ENCODE measurements around the gene CDK2AP2.

Gene CDK2AP2

GRCh38 chr11:67503119-67504004 lies 4.6 kb downstream of the CDK2AP2 start:
- DNase-seq, result no peak

- DNase-seq, result no peak
These were observed 5.5 kb downstream of the CDK2AP2 start for GRCh38 chr11:67502328-67502979.

- DNase-seq, result no peak
These were observed 6.1 kb downstream of the CDK2AP2 start for GRCh38 chr11:67501854-67502253.

GRCh38 chr11:67500831-67501715 lies 6.9 kb downstream of the CDK2AP2 start:
- DNase-seq, result no peak

GRCh38 chr11:67500484-67500821 lies 7.5 kb downstream of the CDK2AP2 start:
- no peak for DNase-seq

- no peak for DNase-seq
These were observed 8.0 kb downstream of the CDK2AP2 start for GRCh38 chr11:67499808-67500483.

- DNase-seq, result no peak
These were observed 9.4 kb downstream of the CDK2AP2 start for GRCh38 chr11:67498544-67498972.

GRCh38 chr11:67497656-67498291 lies 10.2 kb downstream of the CDK2AP2 start:
- DNase-seq, result no peak

- DNase-seq, result no peak
These were observed 11.8 kb downstream of the CDK2AP2 start for GRCh38 chr11:67496113-67496512.

- no peak for DNase-seq
These were observed 12.5 kb downstream of the CDK2AP2 start for GRCh38 chr11:67495234-67496005.

- no peak for DNase-seq
These were observed 13.4 kb downstream of the CDK2AP2 start for GRCh38 chr11:67494371-67495233.

GRCh38 chr11:67493548-67494370 lies 14.2 kb downstream of the CDK2AP2 start:
- DNase-seq, result no peak

GRCh38 chr11:67492801-67493547 lies 15.0 kb downstream of the CDK2AP2 start:
- peak; percentile 61 for DNase-seq

- DNase-seq, result no peak
These were observed 15.8 kb downstream of the CDK2AP2 start for GRCh38 chr11:67492069-67492727.

- no peak for DNase-seq
These were observed 16.5 kb downstream of the CDK2AP2 start for GRCh38 chr11:67491276-67492068.

GRCh38 chr11:67490727-67491065 lies 17.3 kb downstream of the CDK2AP2 start:
- DNase-seq, result no peak
